ENCODE results near the gene DPYD.

The DPYD gene

DNA sequence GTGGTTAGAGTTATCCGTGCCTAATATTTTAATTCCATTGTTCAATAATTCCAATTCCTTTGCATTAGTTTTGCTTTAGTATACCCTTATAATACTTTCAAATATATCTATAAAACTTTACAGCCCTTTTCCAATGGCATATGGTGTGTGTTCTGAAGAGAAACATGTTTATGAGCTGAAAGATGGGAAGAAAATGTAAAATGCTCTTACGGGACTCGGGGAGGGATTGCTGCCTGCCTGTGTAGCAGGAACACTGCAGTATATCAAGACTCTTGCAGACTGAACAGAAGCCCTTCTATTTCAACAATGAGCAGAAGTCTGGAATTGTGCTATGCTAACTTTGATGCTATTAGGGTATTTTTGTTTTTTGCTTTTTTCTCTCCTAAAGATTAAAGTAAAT, 792.4 kb downstream of the DPYD start:
- no peak for DNase-seq (ENCODE audit: low read depth)
- H3K4me3 ChIP-seq (ENCODE audit: control insufficient read depth, low read depth, low read length): no peak overlapping the region
- TF ChIP-seq, protein P1, sequence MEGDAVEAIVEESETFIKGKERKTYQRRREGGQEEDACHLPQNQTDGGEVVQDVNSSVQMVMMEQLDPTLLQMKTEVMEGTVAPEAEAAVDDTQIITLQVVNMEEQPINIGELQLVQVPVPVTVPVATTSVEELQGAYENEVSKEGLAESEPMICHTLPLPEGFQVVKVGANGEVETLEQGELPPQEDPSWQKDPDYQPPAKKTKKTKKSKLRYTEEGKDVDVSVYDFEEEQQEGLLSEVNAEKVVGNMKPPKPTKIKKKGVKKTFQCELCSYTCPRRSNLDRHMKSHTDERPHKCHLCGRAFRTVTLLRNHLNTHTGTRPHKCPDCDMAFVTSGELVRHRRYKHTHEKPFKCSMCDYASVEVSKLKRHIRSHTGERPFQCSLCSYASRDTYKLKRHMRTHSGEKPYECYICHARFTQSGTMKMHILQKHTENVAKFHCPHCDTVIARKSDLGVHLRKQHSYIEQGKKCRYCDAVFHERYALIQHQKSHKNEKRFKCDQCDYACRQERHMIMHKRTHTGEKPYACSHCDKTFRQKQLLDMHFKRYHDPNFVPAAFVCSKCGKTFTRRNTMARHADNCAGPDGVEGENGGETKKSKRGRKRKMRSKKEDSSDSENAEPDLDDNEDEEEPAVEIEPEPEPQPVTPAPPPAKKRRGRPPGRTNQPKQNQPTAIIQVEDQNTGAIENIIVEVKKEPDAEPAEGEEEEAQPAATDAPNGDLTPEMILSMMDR (conservative IDR thresholded peaks at IDR 0.05; ENCODE audit: control insufficient read depth, insufficient read depth, low read depth, low read length): no peak

DNA sequence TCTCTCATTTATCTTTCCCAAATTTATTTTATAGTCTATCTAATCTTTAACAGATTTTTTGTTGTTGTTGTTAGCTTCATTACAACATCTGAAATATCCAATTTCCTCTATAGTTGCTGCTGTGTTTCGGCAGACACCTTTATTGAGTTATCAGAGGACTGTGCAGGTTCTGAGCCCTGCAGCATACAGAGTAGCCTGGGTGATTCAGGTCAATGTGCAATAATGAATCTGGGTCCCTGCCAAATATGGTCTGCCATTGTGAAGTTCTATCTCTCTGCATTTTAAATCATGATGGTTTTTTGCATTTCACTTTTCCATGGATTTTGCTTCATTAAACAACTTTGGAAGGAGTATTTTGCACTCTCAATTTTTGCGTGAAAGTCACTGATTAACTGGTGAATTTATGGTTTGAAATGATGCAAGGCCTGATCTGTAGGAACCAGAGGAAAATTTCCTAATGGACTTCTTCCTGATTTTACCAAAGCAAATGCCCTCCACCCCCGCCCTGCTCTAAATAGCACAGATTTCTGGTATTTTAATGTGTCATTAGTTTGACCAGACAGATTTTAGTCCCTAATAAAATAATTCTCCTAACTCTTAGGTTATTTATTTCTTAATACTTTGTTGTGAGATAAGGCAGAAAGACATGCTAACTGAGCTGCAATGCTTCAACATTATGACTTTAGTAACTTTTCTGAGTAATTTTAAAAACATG, 797.0 kb downstream of the DPYD start:
- DNase-seq (ENCODE audit: low read depth): no peak
- TF ChIP-seq, protein P1 (conservative IDR thresholded peaks at IDR 0.05; ENCODE audit: control insufficient read depth, insufficient read depth, low read depth, low read length): no peak

DNA sequence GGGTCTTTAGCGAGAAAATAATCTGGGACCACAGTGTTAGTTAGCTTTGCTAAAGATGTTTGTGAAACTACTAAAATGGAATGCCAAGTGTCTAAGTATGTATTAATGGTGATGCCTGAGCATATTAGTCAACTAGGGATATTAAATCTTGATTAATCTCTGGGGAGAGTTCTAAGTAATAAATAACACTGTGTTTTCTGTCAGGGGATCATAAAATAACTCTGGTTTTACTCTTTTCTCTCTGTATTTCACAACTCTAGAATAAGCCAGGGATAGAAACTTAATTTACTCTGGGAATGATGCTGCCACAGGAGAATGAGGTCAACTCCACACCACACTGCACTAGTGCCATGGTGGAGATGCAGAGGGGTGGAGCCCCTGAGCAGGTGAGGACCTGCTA, 800.0 kb downstream of the DPYD start:
- H3K4me3 ChIP-seq (ENCODE audit: control insufficient read depth, low read depth, low read length): no peak overlapping the region
- TF ChIP-seq, protein P1 (conservative IDR thresholded peaks at IDR 0.05; ENCODE audit: control insufficient read depth, insufficient read depth, low read depth, low read length): no peak
- no peak for DNase-seq (ENCODE audit: low read depth)

More for the DNA sequence above, 797.0 kb downstream of the DPYD start:
- no peak overlapping the region for H3K4me3 ChIP-seq (ENCODE audit: control insufficient read depth, low read depth, low read length)

DNA sequence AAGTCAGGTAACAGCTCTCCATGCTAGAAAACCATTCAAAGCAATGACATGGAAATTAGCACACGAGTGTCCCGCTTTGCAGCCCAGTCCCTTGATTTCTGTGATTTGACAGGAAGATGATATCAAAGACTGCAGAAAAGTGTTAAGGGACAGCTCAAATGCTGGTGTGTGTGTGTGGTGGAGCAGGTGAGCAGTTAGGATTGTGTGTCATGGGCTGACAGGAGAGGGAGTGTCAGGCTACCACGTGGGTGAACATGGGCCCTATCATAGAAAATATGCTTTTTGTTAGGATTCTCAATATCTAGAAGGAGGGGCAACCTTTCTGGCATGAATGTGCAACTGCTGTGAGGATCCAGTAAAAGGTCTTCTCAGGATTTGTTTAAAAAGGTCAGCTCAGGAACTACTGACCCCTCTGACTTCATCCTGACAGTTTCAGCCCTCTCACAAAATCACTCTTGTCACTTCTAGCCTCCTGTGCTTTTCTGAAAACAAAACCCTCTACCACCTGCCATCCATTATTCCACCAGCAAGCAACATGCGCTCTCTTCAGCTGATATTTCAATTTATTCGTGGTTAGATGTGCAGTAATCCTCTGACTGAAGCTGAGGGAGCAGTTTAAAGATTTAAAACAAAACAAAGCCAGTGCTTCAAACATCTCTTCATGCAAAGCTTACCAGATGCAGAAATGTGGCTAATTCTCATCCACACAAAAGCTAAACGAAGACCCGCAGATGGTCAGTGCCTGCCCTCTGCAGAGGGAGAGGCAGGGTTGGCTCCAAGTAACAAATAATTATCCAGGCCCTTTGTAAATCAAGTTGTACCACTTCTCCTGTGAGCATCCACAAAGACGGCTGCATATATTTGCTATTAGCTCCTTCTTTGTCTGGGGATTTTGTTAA, 801.3 kb downstream of the DPYD start:
- TF ChIP-seq, protein P1 (conservative IDR thresholded peaks at IDR 0.05; ENCODE audit: control insufficient read depth, insufficient read depth, low read depth, low read length): no peak
- H3K4me3 ChIP-seq (ENCODE audit: control insufficient read depth, low read depth, low read length): no peak overlapping the region
- DNase-seq (ENCODE audit: low read depth): no peak

DNA sequence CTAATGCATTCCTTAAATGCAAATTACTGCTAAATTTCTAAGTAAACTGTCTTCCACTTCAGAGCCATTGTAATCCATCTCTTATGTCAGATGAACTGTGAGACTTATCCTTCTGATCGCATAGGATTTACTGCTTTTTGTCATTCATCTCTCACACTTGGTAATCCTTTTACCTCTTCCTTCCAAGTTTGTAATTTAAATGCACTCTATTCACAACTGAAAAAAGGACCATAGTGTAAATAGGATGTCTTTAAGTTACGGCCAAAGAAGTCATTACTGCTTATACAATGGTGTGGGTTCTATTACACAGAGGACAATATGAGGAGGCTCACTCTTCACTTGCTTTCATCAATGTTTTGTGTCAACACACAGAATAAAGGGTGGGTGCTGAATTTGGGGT, 806.0 kb downstream of the DPYD start:
- TF ChIP-seq, protein P1 (conservative IDR thresholded peaks at IDR 0.05; ENCODE audit: control insufficient read depth, insufficient read depth, low read depth, low read length): no peak
- no peak for DNase-seq (ENCODE audit: low read depth)
- H3K4me3 ChIP-seq (ENCODE audit: control insufficient read depth, low read depth, low read length): no peak overlapping the region

DNA sequence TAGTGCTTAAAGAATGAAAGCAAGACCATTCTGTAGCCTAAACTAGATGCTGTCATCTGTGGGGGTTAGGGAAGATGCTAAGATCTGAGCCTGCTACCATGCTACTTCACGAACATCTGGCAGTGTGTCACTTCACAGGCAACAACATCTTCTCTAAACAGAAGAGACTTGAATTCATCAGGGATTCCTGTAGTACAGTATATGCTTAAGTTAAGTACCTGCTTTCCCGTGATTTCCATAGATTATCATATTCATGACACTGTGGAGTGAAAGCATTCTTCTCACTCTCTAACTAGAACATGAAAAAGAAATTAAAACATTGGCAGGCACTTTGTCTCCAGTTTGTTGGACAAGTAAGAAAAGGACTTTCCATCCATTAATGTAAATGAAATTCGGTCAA, 808.4 kb downstream of the DPYD start:
- TF ChIP-seq, protein P1 (conservative IDR thresholded peaks at IDR 0.05; ENCODE audit: control insufficient read depth, insufficient read depth, low read depth, low read length): no peak
- no peak for DNase-seq (ENCODE audit: low read depth)
- no peak overlapping the region for H3K4me3 ChIP-seq (ENCODE audit: control insufficient read depth, low read depth, low read length)

Measured in fibroblast of mammary gland (primary cell).